ENCODE measurements around the gene KCNQ1. TPM values are rescaled to one million over a fixed set of nuclear protein-coding genes. Genes with fewer than 3 reads are reported as not detected.

KCNQ1 gene
- total RNA-seq, 2 experiments from 2014 or later: 10.7 to 10.8 TPM

DNA sequence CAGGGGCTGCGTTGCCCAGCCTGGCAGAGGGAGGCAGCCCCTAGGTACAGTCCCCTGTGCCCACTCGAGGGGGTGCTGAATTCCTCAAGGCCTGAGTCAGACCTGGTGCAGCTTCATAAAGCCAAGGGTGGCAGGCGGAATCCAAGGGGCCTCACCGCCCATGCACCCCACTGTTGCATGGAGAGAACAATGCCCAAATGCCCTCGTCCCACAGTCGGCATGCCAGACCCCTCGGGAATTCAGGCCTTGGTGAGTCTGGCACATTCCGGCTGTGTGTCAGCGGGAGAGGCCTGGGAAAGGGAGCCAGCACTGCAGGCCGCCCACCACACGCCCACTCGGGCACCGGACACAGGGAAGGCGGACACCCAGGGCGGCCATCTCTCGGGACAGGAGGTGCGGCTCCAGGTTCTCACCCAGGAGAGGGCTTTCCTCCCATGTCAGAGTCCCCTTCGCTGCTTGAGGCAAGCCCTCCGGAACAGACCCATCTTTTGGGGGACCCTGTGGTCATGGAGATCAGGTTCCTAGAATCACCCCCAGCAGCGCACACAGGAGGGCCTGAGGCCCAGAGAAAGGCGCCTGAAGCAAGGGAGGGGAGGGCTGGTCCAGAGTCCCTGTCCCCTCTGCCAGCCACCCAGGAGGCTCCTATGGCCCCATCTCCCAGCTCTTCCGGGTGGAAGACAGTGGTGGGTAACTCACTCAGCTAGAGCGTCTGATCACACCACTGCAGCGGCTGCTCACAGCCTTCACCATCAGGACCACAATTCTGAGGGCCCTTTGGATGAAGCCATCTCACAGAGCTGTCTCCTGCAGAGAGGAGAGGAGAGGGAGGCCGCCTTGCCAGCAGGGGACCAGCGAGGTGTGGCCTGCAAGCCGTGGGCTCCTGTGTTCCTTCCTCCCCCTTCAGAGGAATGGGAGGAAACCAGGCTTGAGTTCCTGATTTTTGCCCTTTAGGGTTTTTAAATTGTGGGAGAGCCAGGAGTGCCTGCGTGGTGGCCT, 286.6 kb downstream of the KCNQ1 start:
- POLR2A ChIA-PET: no interaction called here
- no peaks in the 10 kb centered on the region for H3K9me3 Mint-ChIP-seq
- H3K36me3 Mint-ChIP-seq: no peaks in the 10 kb centered on the region
- no peaks in the 10 kb centered on the region for H3K4me1 Mint-ChIP-seq (ENCODE audit: low read depth)
- H3K4me3 Mint-ChIP-seq: no peak overlapping the region
- intact Hi-C loops (cut with micrococcal nuclease): no loop called here
- no peak overlapping the region for H3K27ac Mint-ChIP-seq
- DNase-seq: no peak
- no peaks in the 10 kb centered on the region for H3K27me3 Mint-ChIP-seq
- CTCF ChIA-PET: no interaction called here

DNA sequence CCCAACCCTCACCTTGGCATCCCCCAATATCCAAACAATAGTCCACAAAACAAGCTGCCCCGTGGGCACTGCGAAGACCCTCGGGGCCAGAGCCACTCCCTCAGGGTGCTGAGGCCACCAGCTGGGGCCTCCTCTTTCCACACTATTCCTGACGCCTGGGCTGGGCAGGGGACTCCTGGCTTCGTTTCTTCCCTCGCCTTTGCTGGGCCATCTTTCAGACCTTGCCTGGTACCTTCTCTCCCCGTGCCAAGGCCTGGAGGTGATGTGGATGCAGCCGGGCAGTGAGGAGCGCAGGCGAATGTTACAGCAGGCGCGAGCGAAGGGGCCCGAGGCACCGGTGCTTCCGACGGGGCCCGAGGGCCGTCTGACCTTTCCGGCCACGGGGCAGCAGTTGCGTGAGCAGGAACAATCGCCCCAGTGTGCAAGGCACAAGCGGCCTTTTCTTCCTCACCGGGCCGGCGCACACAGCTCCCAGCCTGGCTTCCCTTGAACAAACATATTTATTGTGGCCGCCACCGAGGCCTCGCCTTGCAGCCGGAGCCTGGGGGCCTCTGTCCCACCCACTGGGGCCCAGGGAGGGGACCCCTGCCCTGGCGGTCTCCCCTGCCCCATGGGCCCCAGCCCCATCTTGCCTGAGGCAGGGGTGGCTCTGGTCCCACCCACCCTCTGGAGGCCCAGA, 287.6 kb downstream of the KCNQ1 start:
- Mint-ChIP-seq H3K4me1 (ENCODE audit: low read depth) (no peaks in the 10 kb centered on the region), H3K27me3 (no peaks in the 10 kb centered on the region), H3K4me3 (no peak overlapping the region), H3K9me3 (no peaks in the 10 kb centered on the region), H3K36me3 (no peaks in the 10 kb centered on the region), H3K27ac (no peak overlapping the region)
- DNase-seq: no peak
- ChIA-PET CTCF (no interaction called here), POLR2A (no interaction called here)
- intact Hi-C loops (cut with micrococcal nuclease): no loop called here

DNA sequence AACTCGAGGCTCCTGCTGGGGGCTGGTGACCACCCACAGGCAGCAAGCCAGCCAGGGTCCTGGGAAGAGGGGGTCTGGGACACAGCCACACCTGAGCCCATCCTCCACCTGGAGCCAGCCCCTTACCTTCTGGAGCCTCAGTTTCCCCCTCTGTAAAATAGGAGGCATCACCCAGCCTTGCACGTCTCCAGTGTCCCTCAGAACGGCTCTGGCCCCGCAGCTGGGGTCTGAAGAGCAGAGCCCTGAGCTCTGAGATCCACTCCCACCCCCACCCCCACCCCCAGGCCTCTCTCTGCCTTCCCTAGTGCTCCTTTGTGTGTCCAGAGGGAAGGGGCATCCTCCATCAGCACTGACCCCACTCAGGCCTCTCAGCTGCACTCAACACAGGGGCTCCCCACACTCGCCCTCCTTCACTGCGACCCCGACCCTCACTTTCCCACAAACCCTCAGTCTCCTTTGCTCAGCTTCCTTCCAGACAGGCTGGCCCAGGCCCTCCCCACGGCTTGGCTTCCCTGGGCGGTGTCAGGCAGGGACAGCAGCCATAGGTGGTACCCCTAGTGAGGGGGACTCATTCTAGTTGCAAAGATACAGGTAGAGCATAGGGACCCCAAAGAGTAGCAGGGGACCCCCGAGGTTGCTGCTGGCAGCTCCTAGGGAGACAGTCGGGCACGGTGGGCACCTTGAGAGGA, 288.3 kb downstream of the KCNQ1 start:
- H3K9me3 Mint-ChIP-seq: no peaks in the 10 kb centered on the region
- no peak overlapping the region for H3K4me3 Mint-ChIP-seq
- no peak overlapping the region for H3K27ac Mint-ChIP-seq
- intact Hi-C loops (cut with micrococcal nuclease): no loop called here
- no peaks in the 10 kb centered on the region for H3K4me1 Mint-ChIP-seq (ENCODE audit: low read depth)
- no peaks in the 10 kb centered on the region for H3K27me3 Mint-ChIP-seq
- POLR2A ChIA-PET: no interaction called here
- no peaks in the 10 kb centered on the region for H3K36me3 Mint-ChIP-seq
- no peak for DNase-seq
- CTCF ChIA-PET: no interaction called here

DNA sequence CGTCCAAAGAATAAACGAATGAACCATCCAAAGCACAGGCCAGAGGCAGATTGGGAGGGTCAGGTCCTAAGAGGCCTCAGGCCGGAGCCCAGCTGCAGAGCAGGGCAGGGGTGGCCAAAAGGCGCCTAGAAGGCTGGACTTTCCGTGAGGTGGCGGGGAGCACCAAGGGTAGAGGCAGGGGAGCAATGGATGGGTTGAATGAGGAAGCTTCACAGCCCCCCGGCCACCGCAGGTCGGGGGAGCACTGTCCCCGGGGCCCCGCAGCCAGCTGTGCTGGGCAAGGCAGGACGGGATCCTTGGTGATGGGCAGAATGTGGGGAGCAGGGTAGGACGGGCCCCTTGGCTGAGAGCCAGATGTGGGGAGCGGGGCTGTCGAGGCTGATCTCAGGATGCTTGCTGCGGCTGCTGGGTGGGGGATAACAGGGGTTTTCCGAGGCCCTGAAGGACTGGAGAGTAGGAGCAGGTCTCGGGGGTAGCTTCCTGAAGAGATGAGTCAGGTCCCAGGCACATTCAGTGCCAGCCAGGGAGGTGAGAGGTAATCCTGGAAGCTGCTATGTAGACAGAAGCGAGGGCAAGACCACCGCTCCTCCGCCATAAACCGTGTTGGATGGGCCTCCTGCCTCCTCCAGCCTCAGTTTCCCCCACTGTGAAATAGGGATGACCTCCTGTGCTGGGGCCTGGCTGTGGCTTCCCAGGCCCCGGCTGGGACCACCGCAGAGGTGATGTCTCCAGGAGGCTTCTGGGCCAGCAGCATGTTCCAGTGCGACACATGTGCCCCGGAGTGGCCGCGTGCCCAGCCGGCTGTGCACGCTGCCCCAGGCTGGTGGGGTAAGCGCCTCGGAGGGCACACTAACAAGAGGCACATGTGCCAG, 289.6 kb downstream of the KCNQ1 start:
- H3K27me3 Mint-ChIP-seq: no peaks in the 10 kb centered on the region
- DNase-seq: no peak
- H3K36me3 Mint-ChIP-seq: no peaks in the 10 kb centered on the region
- no peaks in the 10 kb centered on the region for H3K9me3 Mint-ChIP-seq
- no peak overlapping the region for H3K27ac Mint-ChIP-seq
- POLR2A ChIA-PET: no interaction called here
- no peaks in the 10 kb centered on the region for H3K4me1 Mint-ChIP-seq (ENCODE audit: low read depth)
- intact Hi-C loops (cut with micrococcal nuclease): no loop called here
- no peak overlapping the region for H3K4me3 Mint-ChIP-seq
- CTCF ChIA-PET: interaction anchor here (0.6 kb wide), 1 partner anchor 723 kb away, joined by 3 read pairs; no protein-coding TSS in a partner anchor

DNA sequence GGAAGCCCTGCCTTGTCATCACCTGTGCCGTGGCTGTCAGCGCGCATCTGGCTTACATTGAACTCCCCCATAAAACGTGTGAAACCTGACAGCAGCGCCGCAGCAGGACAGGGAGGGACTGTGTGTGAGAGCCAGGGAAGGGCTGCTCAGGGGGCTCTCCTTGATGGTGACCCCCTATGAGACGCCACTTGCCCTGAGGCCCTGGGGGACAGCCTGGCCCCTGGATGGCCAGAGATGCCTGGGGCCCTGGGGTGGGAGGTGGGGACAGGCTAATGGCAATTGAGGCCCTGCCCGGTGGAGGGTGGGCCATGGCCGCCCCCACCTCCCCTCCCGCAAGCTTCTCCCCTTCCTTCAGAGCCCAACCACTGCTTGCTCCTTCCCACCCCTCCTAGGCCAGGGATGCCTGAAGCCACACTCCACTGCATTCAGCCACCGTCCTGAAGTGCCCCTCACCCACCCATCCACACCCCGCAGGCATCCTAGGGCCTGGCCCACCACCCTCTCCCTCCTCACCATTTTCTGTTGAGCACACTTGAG, 290.3 kb downstream of the KCNQ1 start:
- H3K27ac Mint-ChIP-seq: no peak overlapping the region
- no peak overlapping the region for H3K4me3 Mint-ChIP-seq
- intact Hi-C loops (cut with micrococcal nuclease): no loop called here
- H3K4me1 Mint-ChIP-seq (ENCODE audit: low read depth): no peaks in the 10 kb centered on the region
- ChIA-PET POLR2A (no interaction called here), CTCF (no interaction called here)
- no peaks in the 10 kb centered on the region for H3K9me3 Mint-ChIP-seq
- DNase-seq: no peak
- no peaks in the 10 kb centered on the region for H3K27me3 Mint-ChIP-seq
- no peaks in the 10 kb centered on the region for H3K36me3 Mint-ChIP-seq

DNA sequence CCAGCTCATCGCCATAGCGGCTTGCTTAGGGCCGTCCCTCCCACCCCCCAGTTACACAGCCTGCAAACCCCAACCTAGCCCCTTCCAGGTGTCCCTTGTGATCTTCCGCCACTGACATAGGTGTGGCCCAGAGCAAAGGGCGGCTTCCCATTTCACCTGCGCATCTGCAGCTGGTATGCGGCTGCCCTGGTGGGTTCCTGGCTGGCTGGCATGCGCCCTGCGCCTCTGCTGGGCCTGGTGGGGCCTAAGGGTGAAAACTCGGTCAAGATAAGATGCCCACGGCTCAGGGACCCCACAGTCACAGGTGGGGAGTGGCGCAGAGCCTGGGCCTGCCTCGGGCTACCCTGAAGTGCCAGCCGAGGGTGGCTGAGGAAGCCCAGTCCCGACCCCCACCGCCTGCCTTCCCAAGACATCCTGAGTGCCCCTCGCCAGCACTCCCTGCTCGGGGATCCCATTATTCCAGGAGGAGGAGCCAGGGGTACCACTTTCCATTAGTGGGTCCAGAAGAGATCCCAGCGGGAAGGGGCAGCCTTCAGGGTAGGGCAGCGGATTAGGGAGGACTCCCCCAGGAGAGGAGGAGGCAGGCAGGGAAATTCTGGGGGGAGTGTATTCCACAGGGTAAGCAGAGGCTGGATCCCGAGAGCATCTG, 291.9 kb downstream of the KCNQ1 start:
- H3K4me3 Mint-ChIP-seq: no peak overlapping the region
- CTCF ChIA-PET: interaction anchor here (0.8 kb wide), 1 partner anchor 355 kb away, joined by 3 read pairs; no protein-coding TSS in a partner anchor
- no peak overlapping the region for H3K27ac Mint-ChIP-seq
- no peaks in the 10 kb centered on the region for H3K4me1 Mint-ChIP-seq (ENCODE audit: low read depth)
- POLR2A ChIA-PET: no interaction called here
- H3K27me3 Mint-ChIP-seq: no peaks in the 10 kb centered on the region
- DNase-seq: no peak
- H3K9me3 Mint-ChIP-seq: no peaks in the 10 kb centered on the region
- intact Hi-C loops (cut with micrococcal nuclease): no loop called here
- no peaks in the 10 kb centered on the region for H3K36me3 Mint-ChIP-seq

DNA sequence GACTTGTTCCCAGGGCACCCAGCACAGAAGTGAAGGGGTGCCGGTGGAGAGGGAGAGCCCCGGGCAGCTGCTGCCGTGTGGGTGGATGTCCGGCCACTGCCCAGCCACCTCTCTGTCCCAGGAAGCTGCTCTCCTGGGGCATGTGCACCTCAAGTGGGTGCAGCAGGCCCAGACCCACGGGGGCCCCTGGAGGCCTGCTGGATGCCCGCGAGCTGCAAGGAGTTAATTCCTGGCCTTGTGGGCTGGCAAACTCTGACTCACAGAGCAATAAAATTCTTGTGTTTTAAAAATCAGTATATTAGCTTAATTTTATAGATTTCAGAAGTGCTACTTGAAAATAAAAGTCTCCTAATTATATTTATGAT, 292.4 kb downstream of the KCNQ1 start:
- no peaks in the 10 kb centered on the region for H3K27me3 Mint-ChIP-seq
- H3K9me3 Mint-ChIP-seq: no peaks in the 10 kb centered on the region
- ChIA-PET CTCF (interaction anchor here (0.8 kb wide), 1 partner anchor 355 kb away, joined by 3 read pairs; no protein-coding TSS in a partner anchor), POLR2A (no interaction called here)
- no peak overlapping the region for H3K27ac Mint-ChIP-seq
- H3K36me3 Mint-ChIP-seq: no peaks in the 10 kb centered on the region
- DNase-seq: no peak
- intact Hi-C loops (cut with micrococcal nuclease): no loop called here
- no peak overlapping the region for H3K4me3 Mint-ChIP-seq
- no peaks in the 10 kb centered on the region for H3K4me1 Mint-ChIP-seq (ENCODE audit: low read depth)

DNA sequence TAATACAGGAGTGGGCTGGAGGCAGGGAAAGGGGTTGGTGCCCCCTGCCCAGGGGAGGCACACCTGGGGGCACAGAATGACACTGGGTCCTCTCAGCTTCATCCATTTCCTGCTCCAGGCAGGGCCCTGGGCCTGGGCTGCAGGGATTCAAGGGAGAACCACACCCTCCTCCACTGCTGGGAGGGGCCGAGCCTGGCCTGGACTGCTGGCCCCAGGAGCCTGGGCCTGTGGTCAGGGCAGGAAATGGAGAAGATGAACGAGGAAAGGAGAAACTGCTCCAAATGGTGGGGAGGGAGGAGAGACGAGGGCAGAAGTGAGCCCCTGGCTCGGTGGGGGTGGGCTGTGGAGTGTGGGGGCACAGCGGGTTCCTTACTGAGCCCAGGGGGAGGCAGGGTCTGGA, 293.1 kb downstream of the KCNQ1 start:
- CTCF ChIA-PET: interaction anchor here (0.8 kb wide), 1 partner anchor 354 kb away, joined by 3 read pairs; no protein-coding TSS in a partner anchor
- H3K4me3 Mint-ChIP-seq: no peak overlapping the region
- no peaks in the 10 kb centered on the region for H3K4me1 Mint-ChIP-seq (ENCODE audit: low read depth)
- H3K27ac Mint-ChIP-seq: no peak overlapping the region
- H3K27me3 Mint-ChIP-seq: no peaks in the 10 kb centered on the region
- intact Hi-C loops (cut with micrococcal nuclease): no loop called here
- DNase-seq: no peak
- H3K36me3 Mint-ChIP-seq: no peaks in the 10 kb centered on the region
- POLR2A ChIA-PET: no interaction called here
- no peaks in the 10 kb centered on the region for H3K9me3 Mint-ChIP-seq

DNA sequence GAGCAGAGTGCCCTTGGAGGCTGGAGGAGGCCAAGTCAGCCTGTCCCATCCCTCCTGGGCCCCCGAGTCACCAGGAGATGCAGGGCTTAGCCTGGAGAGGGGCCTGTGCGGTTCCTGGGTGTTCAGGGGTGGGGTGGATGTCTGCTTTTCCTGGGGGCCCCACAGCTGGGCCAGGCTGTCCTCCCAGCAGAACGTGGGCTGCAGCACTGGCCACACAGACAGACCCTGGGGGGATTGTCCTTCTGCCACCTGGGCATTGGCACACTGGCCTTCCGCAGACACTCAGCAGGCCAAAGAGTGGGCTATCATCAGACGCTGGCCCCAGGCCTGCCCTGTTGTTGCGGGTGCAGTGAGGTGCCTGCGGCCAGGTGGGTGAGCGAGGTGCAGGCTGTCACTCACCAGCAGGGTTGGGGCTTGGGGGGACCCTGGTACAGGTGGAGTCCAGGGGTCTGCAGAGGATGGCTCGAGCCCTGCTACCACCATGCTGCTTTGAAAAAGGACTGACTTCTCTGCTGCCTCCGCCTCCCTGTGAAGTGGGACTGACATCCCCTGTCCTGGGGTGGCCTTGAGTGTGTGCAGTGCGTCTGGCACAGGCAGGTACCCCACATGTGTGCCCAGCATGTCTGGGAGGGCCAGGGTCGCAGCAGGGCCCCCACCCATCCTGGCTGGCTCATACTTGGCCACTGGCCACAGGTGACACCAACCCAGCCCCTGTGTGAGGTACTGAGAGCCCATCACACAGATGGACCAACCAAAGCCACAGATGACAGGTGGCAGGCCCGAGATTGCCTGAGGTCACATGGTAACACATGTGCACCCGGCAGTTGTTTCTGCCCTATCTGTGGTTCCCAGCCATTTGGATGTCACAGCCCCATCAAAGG, 294.0 kb downstream of the KCNQ1 start:
- POLR2A ChIA-PET: no interaction called here
- H3K36me3 Mint-ChIP-seq: no peaks in the 10 kb centered on the region
- CTCF ChIA-PET: no interaction called here
- no peaks in the 10 kb centered on the region for H3K9me3 Mint-ChIP-seq
- no peak overlapping the region for H3K4me3 Mint-ChIP-seq
- H3K27ac Mint-ChIP-seq: no peak overlapping the region
- intact Hi-C loops (cut with micrococcal nuclease): no loop called here
- no peaks in the 10 kb centered on the region for H3K4me1 Mint-ChIP-seq (ENCODE audit: low read depth)
- DNase-seq: no peak
- no peaks in the 10 kb centered on the region for H3K27me3 Mint-ChIP-seq

DNA sequence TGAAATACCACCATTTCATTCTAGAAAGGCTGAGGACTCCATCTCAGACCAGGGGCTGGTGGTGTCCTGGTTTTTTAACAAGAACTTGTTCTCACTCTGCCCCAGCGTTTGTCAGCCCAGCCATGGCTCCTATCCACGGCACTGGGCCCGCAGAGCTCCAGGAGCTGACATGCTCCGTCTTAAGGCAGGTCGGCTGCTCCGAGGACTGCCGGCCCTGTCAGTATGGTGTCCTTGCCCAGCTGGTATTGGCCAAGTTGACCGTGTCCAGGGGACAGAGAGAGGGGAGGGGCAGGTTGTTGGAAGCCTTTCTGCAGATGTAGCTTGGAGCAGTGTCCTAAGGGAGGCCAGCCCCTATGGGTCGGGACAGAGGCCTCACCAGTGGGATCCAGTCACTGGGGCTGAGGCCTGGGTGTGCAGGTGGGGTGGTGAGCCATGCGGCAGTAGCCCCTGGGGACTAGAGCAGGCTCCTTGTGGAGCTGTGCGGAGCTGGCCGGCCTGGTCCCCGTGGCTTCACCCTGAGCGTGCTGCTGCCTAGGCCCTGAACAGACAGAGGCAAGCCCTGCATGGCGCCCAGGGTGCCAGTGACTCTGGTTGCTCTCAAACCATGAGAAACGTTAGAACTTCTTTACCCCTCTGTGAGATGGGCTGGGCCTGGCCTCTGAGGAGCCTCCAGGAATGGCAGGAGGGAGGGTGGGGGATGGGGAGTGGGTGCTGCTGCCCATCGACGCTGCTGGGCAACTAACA, 294.9 kb downstream of the KCNQ1 start:
- H3K9me3 Mint-ChIP-seq: no peaks in the 10 kb centered on the region
- H3K4me3 Mint-ChIP-seq: no peak overlapping the region
- ChIA-PET POLR2A (no interaction called here), CTCF (no interaction called here)
- DNase-seq: no peak
- no peak overlapping the region for H3K27ac Mint-ChIP-seq
- H3K4me1 Mint-ChIP-seq (ENCODE audit: low read depth): no peaks in the 10 kb centered on the region
- no peaks in the 10 kb centered on the region for H3K36me3 Mint-ChIP-seq
- H3K27me3 Mint-ChIP-seq: no peaks in the 10 kb centered on the region
- intact Hi-C loops (cut with micrococcal nuclease): no loop called here

All from activated CD4-positive, alpha-beta memory T cell treated with anti-CD3 and anti-CD28 coated beads for 36 hours (primary cell).